ENCODE measurements around the gene CHRNA7. TPM values are rescaled to one million over a fixed set of nuclear protein-coding genes. Genes with fewer than 3 reads are reported as not detected.

The CHRNA7 gene
- polyA plus RNA-seq, 3 donors: 1.2 to 2.6 (median 1.8) TPM

DNA sequence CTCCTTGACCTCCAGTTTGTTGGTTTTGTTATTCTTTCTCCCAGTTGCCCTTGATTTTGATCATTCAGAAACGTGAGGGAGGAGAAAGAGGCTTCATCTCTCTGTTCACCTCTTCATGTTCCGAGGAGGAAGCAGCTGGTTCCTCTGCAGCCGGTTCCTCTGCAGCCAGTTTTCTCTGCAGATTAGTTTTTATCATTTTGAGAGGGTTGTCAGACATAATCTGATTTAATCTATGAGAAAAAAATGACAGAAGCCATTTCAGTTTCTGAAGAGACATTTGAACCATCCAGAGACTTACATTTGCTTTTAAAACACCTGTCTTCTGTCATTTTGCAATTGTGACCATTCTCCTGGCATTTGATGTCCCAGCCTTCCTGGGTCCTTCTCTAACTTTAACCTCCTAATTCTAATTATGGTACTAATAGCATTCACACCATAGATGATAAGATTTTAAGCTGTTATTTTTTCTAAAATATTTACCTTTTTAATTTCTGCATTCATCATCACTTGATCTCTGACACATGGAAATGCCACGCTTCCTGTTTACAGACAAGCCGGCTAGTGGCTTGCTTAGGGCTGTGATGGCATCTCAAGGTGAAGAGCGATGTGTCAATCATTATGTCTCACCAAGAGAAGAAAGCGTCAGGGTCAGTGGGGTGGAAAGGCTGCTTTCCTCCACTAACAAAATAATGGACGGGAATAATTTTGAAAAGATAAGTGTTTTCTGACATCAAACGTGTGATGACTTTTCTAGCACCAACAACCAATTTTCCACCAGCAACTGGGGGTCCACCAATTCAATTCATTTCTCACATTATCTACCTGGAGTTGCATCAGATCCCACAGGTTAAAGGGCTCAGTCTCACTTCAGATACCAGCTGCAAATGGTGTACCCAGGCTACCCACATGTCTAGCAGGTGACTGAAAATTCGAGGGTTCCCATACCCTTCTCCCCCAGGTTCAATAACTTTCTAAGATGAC is 76.4 kb downstream of the CHRNA7 start:
- Histone ChIP-seq H3K27me3 (ENCODE audit: control insufficient read depth in 2 of 2, insufficient read depth in 2 of 2, low read length in 2 of 2) (peaks cover 0 to 4% of the 10 kb centered on the region in 2 donors), H3K4me1 (ENCODE audit: control insufficient read depth in 1 of 2, insufficient read depth in 2 of 2, low read length in 2 of 2) (no peaks in the 10 kb centered on the region), H3K9ac (ENCODE audit: insufficient read depth, low read length, poor library complexity, severe bottlenecking) (no peak overlapping the region), H3K4me2 (replicated peaks; ENCODE audit: extremely low read depth, low read length, poor library complexity, severe bottlenecking) (no peak overlapping the region), H4K20me1 (ENCODE audit: insufficient read depth, low read length) (no peaks in the 10 kb centered on the region), H2AFZ (ENCODE audit: insufficient read depth, low read depth, low read length, poor library complexity, severe bottlenecking) (no peak overlapping the region), H3K36me3 (replicated peaks in 1 of 2; ENCODE audit: control insufficient read depth in 1 of 2, insufficient read depth in 2 of 2, low read length in 2 of 2) (no peaks in the 10 kb centered on the region), H3K27ac (ENCODE audit: low read depth in 1 of 2, low read length in 2 of 2) (no peak overlapping the region), H3K79me2 (ENCODE audit: insufficient read depth, low read length) (no peaks in the 10 kb centered on the region), H3K4me3 (replicated peaks in 1 of 3; ENCODE audit: low read depth in 2 of 3, low read length in 3 of 3) (no peak overlapping the region), H3K9me3 (replicated peaks in 1 of 2; ENCODE audit: control insufficient read depth in 1 of 2, insufficient read depth in 1 of 2, low read length in 2 of 2) (no peaks in the 10 kb centered on the region)
- intact Hi-C loops (cut with micrococcal nuclease): no loop called here
- Mint-ChIP-seq H3K4me1 (no peaks in the 10 kb centered on the region), H3K36me3 (no peaks in the 10 kb centered on the region), H3K27me3 (ENCODE audit: low read depth in 3 of 3) (peaks cover 5 to 13% (median 8%) of the 10 kb centered on the region in 3 donors), H3K9me3 (no peaks in the 10 kb centered on the region), H3K27ac (no peak overlapping the region), H3K4me3 (peak overlapping the region in 1 of 2 donors; percentile 17)
- no peak for DNase-seq
- 88% methylated on average over 1 of the region's 10 CpGs for WGBS (ENCODE audit: insufficient coverage)
- TF ChIP-seq, protein P1, sequence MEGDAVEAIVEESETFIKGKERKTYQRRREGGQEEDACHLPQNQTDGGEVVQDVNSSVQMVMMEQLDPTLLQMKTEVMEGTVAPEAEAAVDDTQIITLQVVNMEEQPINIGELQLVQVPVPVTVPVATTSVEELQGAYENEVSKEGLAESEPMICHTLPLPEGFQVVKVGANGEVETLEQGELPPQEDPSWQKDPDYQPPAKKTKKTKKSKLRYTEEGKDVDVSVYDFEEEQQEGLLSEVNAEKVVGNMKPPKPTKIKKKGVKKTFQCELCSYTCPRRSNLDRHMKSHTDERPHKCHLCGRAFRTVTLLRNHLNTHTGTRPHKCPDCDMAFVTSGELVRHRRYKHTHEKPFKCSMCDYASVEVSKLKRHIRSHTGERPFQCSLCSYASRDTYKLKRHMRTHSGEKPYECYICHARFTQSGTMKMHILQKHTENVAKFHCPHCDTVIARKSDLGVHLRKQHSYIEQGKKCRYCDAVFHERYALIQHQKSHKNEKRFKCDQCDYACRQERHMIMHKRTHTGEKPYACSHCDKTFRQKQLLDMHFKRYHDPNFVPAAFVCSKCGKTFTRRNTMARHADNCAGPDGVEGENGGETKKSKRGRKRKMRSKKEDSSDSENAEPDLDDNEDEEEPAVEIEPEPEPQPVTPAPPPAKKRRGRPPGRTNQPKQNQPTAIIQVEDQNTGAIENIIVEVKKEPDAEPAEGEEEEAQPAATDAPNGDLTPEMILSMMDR (IDR thresholded peaks at IDR 0.05): no peak

- Histone ChIP-seq H3K9me3 (replicated peaks in 1 of 2; ENCODE audit: control insufficient read depth in 1 of 2, insufficient read depth in 1 of 2, low read length in 2 of 2) (no peaks in the 10 kb centered on the region), H2AFZ (ENCODE audit: insufficient read depth, low read depth, low read length, poor library complexity, severe bottlenecking) (no peak overlapping the region), H3K4me3 (replicated peaks in 1 of 3; ENCODE audit: low read depth in 2 of 3, low read length in 3 of 3) (no peak overlapping the region), H4K20me1 (ENCODE audit: insufficient read depth, low read length) (no peaks in the 10 kb centered on the region), H3K4me2 (replicated peaks; ENCODE audit: extremely low read depth, low read length, poor library complexity, severe bottlenecking) (no peak overlapping the region), H3K27me3 (ENCODE audit: control insufficient read depth in 2 of 2, insufficient read depth in 2 of 2, low read length in 2 of 2) (peaks cover 0 to 4% of the 10 kb centered on the region in 2 donors), H3K27ac (ENCODE audit: low read depth in 1 of 2, low read length in 2 of 2) (no peak overlapping the region), H3K36me3 (replicated peaks in 1 of 2; ENCODE audit: control insufficient read depth in 1 of 2, insufficient read depth in 2 of 2, low read length in 2 of 2) (no peaks in the 10 kb centered on the region), H3K9ac (ENCODE audit: insufficient read depth, low read length, poor library complexity, severe bottlenecking) (no peak overlapping the region), H3K79me2 (ENCODE audit: insufficient read depth, low read length) (no peaks in the 10 kb centered on the region), H3K4me1 (ENCODE audit: control insufficient read depth in 1 of 2, insufficient read depth in 2 of 2, low read length in 2 of 2) (no peaks in the 10 kb centered on the region)
- DNase-seq: no peak
- WGBS (ENCODE audit: insufficient coverage): 87% methylated on average over 12 of the region's 13 CpGs
- TF ChIP-seq, protein P1 (IDR thresholded peaks at IDR 0.05): no peak
- Mint-ChIP-seq H3K27ac (peak overlapping the region in 1 of 7 donors; percentile 31), H3K4me1 (no peaks in the 10 kb centered on the region), H3K27me3 (ENCODE audit: low read depth in 3 of 3) (peaks cover 5 to 13% (median 8%) of the 10 kb centered on the region in 3 donors), H3K36me3 (no peaks in the 10 kb centered on the region), H3K4me3 (no peak overlapping the region), H3K9me3 (no peaks in the 10 kb centered on the region)
- intact Hi-C loops (cut with micrococcal nuclease): no loop called here
These were observed 77.3 kb downstream of the CHRNA7 start for GRCh38 chr15:32107477-32108080.
